DOHH2 (cell line): ENCODE measurements around the gene SBK2.

Source experiments
- H3F3A ChIP-seq: fragments of 200-600 bp; sonication (generic), shearing (Covaris generic); 2 replicates; pipeline ENCODE4 v1.6.0; 2016; ENCODE audit warnings: antibody characterized with exemption, mild to moderate bottlenecking; ENCODE audit not compliant: control insufficient read depth, insufficient read depth
- H3K27ac ChIP-seq: fragments of 200-600 bp; sonication (generic); 2 replicates; pipeline ENCODE4 v1.5.1; 2014; ENCODE audit warnings: low read depth, mild to moderate bottlenecking, low read length, moderate library complexity
- H3K27me3 ChIP-seq: fragments of 200-600 bp; sonication (generic); 2 replicates; pipeline ENCODE4 v1.6.1; 2014; ENCODE audit warnings: mild to moderate bottlenecking, low read length, mixed read lengths; ENCODE audit not compliant: control insufficient read depth
- H3K36me3 ChIP-seq: fragments of 200-600 bp; sonication (generic); 2 replicates; pipeline ENCODE4 v1.6.1; 2014; ENCODE audit warnings: mild to moderate bottlenecking, low read length, moderate library complexity, mixed read lengths; ENCODE audit not compliant: control insufficient read depth
- H3K4me1 ChIP-seq: fragments of 200-600 bp; sonication (generic); 2 replicates; pipeline ENCODE4 v1.6.1; 2014; ENCODE audit warnings: mild to moderate bottlenecking, low read length, mixed read lengths; ENCODE audit not compliant: control insufficient read depth
- H3K4me2 ChIP-seq: fragments of 200-600 bp; sonication (generic); 2 replicates; pipeline ENCODE4 v1.6.0; 2014; ENCODE audit warnings: mild to moderate bottlenecking, low read length, moderate library complexity
- H3K4me3 ChIP-seq: fragments of 200-600 bp; sonication (generic); 2 replicates; pipeline ENCODE4 v1.5.1; 2014; ENCODE audit warnings: mild to moderate bottlenecking, low read length, mixed read lengths
- H3K79me2 ChIP-seq: fragments of 200-600 bp; sonication (generic); 2 replicates; pipeline ENCODE4 v1.6.1; 2014; ENCODE audit warnings: mild to moderate bottlenecking, low read length, mixed read lengths; ENCODE audit not compliant: control insufficient read depth
- H3K9me2 ChIP-seq: fragments of 200-600 bp; sonication (generic); replicated peaks from 2 replicates; pipeline ENCODE4 v1.6.1; 2014; ENCODE audit warnings: mild to moderate bottlenecking, low read length, mixed read lengths; ENCODE audit not compliant: control insufficient read depth
- H3K9me3 ChIP-seq: fragments of 200-600 bp; sonication (generic); 2 replicates; pipeline ENCODE4 v1.6.1; 2014; ENCODE audit warnings: antibody characterized with exemption, low read length, mixed read lengths; ENCODE audit not compliant: control insufficient read depth, insufficient read depth
- H4K20me1 ChIP-seq: fragments of 200-600 bp; sonication (generic); 2 replicates; pipeline ENCODE4 v1.6.0; 2014; ENCODE audit warnings: low read depth, mild to moderate bottlenecking, antibody characterized with exemption, low read length, moderate library complexity; ENCODE audit not compliant: control insufficient read depth, insufficient read depth
- CTCF ChIP-seq: fragments of 200-600 bp; sonication (generic); IDR thresholded peaks from one replicate; pipeline ENCODE4 v1.5.1; 2014; ENCODE audit warnings: antibody characterized with exemption, mild to moderate bottlenecking, low read depth, low read length; ENCODE audit not compliant: poor library complexity, severe bottlenecking
- EZH2phosphoT487 ChIP-seq: fragments of 200-600 bp; sonication (generic); IDR thresholded peaks from 2 replicates; pipeline ENCODE4 v1.6.1; 2017; ENCODE audit warnings: borderline replicate concordance, mild to moderate bottlenecking, antibody characterized with exemption, low read length, moderate library complexity, mixed read lengths

SBK2 gene

GRCh38 chr19:55552206-55552605 lies 15.3 kb upstream of the SBK2 start:
- H3K4me3 ChIP-seq: no peak overlapping the region
- no peak for TF ChIP-seq EZH2phosphoT487
- TF ChIP-seq CTCF: no peak
- H3K4me1 ChIP-seq: peaks cover 11% of the 10 kb centered on the region
- peaks cover 7% of the 10 kb centered on the region for H3K27me3 ChIP-seq
- H3K27ac ChIP-seq: no peak overlapping the region
- no peaks in the 10 kb centered on the region for H3K9me2 ChIP-seq
- H3F3A ChIP-seq: no peaks in the 10 kb centered on the region
- no peak overlapping the region for H3K4me2 ChIP-seq
- H4K20me1 ChIP-seq: no peaks in the 10 kb centered on the region
- no peaks in the 10 kb centered on the region for H3K79me2 ChIP-seq
- no peaks in the 10 kb centered on the region for H3K36me3 ChIP-seq
- no peaks in the 10 kb centered on the region for H3K9me3 ChIP-seq

GRCh38 chr19:55550321-55550650 lies 13.4 kb upstream of the SBK2 start:
- no peaks in the 10 kb centered on the region for H3K79me2 ChIP-seq
- no peaks in the 10 kb centered on the region for H3F3A ChIP-seq
- no peak overlapping the region for H3K27ac ChIP-seq
- H3K4me3 ChIP-seq: peak overlapping the region; percentile 45
- no peaks in the 10 kb centered on the region for H3K9me2 ChIP-seq
- peaks cover 7% of the 10 kb centered on the region for H3K27me3 ChIP-seq
- H3K36me3 ChIP-seq: no peaks in the 10 kb centered on the region
- no peaks in the 10 kb centered on the region for H3K9me3 ChIP-seq
- H4K20me1 ChIP-seq: no peaks in the 10 kb centered on the region
- H3K4me1 ChIP-seq: peaks cover 11% of the 10 kb centered on the region
- TF ChIP-seq EZH2phosphoT487: no peak
- no peak for TF ChIP-seq CTCF
- peak overlapping the region; percentile 58 for H3K4me2 ChIP-seq

- H3K27me3 ChIP-seq: peaks cover 7% of the 10 kb centered on the region
- H3K4me1 ChIP-seq: peaks cover 11% of the 10 kb centered on the region
- no peaks in the 10 kb centered on the region for H3K79me2 ChIP-seq
- H3K9me2 ChIP-seq: no peaks in the 10 kb centered on the region
- H3F3A ChIP-seq: no peaks in the 10 kb centered on the region
- peak overlapping the region; percentile 58 for H3K4me2 ChIP-seq
- no peaks in the 10 kb centered on the region for H3K36me3 ChIP-seq
- no peak overlapping the region for H3K27ac ChIP-seq
- H3K4me3 ChIP-seq: peak overlapping the region; percentile 45
- H4K20me1 ChIP-seq: no peaks in the 10 kb centered on the region
- H3K9me3 ChIP-seq: no peaks in the 10 kb centered on the region
- TF ChIP-seq EZH2phosphoT487 (no peak), CTCF (no peak)
Measured at GRCh38 chr19:55549500-55550320, 12.8 kb upstream of the SBK2 start.
